Mesangial cell (primary cell): Measurements from ENCODE around the gene SPDYE6. TPM values are rescaled to one million over a fixed set of nuclear protein-coding genes. Genes with fewer than 3 reads are reported as not detected.

Experiments used
- total RNA-seq: library from RNA; depleted of rRNA; stranded (reverse); fragments of >200 nt; gene quantifications from 2 replicates; pipeline ENCODE4 v1.2.3, GENCODE V29; 2015

Gene SPDYE6
- total RNA-seq: not detected in 2 replicates

DNA sequence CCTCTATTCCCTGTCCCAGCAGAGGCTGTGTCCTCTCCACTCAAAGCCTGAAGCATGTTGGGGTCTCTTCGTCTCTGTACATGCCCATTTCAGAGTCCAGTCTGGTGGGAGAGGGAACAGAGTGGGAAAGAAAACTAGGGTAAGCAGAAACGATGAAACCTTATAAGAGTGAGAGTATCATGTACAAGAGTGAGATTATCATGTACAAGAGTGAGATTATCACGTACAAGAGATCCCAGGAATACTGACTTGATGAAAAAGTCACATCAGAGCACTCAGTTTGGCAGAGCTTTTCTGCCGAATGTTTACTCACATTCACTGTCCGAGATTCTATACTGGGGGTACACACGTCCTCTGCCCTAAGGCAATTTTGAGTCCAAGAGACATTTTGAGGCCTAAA lies at the start of gene SPDYE6:
SPDYE6 (minus strand) TSS at position 101 of the 400 bp plus-strand sequence. CDS start 421 bp downstream, outside the sequence.

GRCh38 chr7:102395873-102396709 lies 39.8 kb upstream of the SPDYE6 start, which contains the start of gene PRKRIP1:
TSS of gene PRKRIP1 (plus strand) at chr7:102396363. CDS start at chr7:102396412, 49 bp downstream.

Other genes with a start within 250 kb of the SPDYE6 start
- gene SH2B2, start 69.6 kb downstream of the SPDYE6 start, total RNA-seq: 3.6 and 4.1 TPM in 2 replicates
- 9.1 and 16.4 TPM in 2 replicates for gene PRKRIP1, start 39.9 kb upstream of the SPDYE6 start, total RNA-seq
- gene ORAI2, start 77.1 kb upstream of the SPDYE6 start, total RNA-seq: 60.6 and 61.8 TPM in 2 replicates
- 22.2 and 27.6 TPM in 2 replicates for gene ALKBH4, start 108.4 kb upstream of the SPDYE6 start, total RNA-seq
- gene LRWD1, start 108.5 kb upstream of the SPDYE6 start, total RNA-seq: 28.1 and 32.8 TPM in 2 replicates
- gene POLR2J, start 122.5 kb upstream of the SPDYE6 start, total RNA-seq: 50.3 and 62.1 TPM in 2 replicates
- gene RASA4B, start 161.3 kb upstream of the SPDYE6 start, total RNA-seq: 0.81 and 26.1 TPM in 2 replicates
- gene UPK3BL2, start 187.3 kb upstream of the SPDYE6 start, total RNA-seq: 0.98 and 10.5 TPM in 2 replicates
- gene SPDYE2, start 194.8 kb upstream of the SPDYE6 start, total RNA-seq: not detected in 2 replicates
- 6.8 and 51.0 TPM in 2 replicates for gene POLR2J3, start 216.1 kb upstream of the SPDYE6 start, total RNA-seq